H1 (cell line): ENCODE data around the gene AATK. TPM values are rescaled to one million over a fixed set of nuclear protein-coding genes. Genes with fewer than 3 reads are reported as not detected.
A peak's percentile ranks its signal among the peaks of the same experiment; 100 is the strongest.

ENCODE experiments used
- CTCF ChIA-PET: fragments of 300-600 bp; sonication (Branson Sonifier 250); formaldehyde crosslinking; loops from one replicate; lab custom pipeline; 2021; ENCODE audit not compliant: partially characterized antibody; lab: Charles Lee
- POLR2A ChIA-PET: fragments of 300-600 bp; sonication (Branson Sonifier 250); formaldehyde crosslinking; loops from one replicate; lab custom pipeline; 2021; ENCODE audit warnings: inconsistent platforms; ENCODE audit not compliant: partially characterized antibody; lab: Charles Lee
- DNase-seq, 2 experiments: peaks; one replicate each; pipeline versions ENCODE4 v3.0.0 to v3.0.0-alpha.2; 2010 to 2022; ENCODE audit warnings: low spot score in 2 of 2, low read depth in 1 of 2, mixed read lengths in 1 of 2
- FAIRE-seq: peaks from 2 replicates; lab custom pipeline; 2011; peaks lifted over from hg19 to GRCh38; lab: Jason Lieb, UNC
- H2AFZ ChIP-seq: 2 replicates; pipeline ENCODE4 v1.8.1; 2012; ENCODE audit warnings: low read length, inconsistent platforms
- H2AK5ac ChIP-seq: 2 replicates; pipeline ENCODE4 v1.6.1; 2013; ENCODE audit warnings: low read depth, low read length
- H2BK120ac ChIP-seq: replicated peaks from 2 replicates; pipeline ENCODE3; 2013; ENCODE audit warnings: low read depth, low read length, inconsistent platforms
- H2BK12ac ChIP-seq: 2 replicates; pipeline ENCODE4 v1.6.1; 2013; ENCODE audit warnings: low read depth, low read length
- H2BK15ac ChIP-seq: 2 replicates; pipeline ENCODE4 v1.6.1; 2013; ENCODE audit warnings: low read length
- H2BK20ac ChIP-seq: 2 replicates; pipeline ENCODE4 v1.6.1; 2013; ENCODE audit warnings: low read length
- H2BK5ac ChIP-seq: 2 replicates; pipeline ENCODE4 v1.6.1; 2013; ENCODE audit warnings: low read depth, low read length
- H3K14ac ChIP-seq: 2 replicates; pipeline ENCODE4 v1.6.1; 2013; ENCODE audit warnings: inconsistent platforms; ENCODE audit not compliant: insufficient read length
- H3K18ac ChIP-seq: 2 replicates; pipeline ENCODE4 v1.6.1; 2013; ENCODE audit warnings: low read length; ENCODE audit errors: extremely low read depth
- H3K23ac ChIP-seq: 2 replicates; pipeline ENCODE4 v1.6.1; 2013; ENCODE audit warnings: inconsistent platforms; ENCODE audit not compliant: insufficient read length
- H3K23me2 ChIP-seq: 2 replicates; pipeline ENCODE4 v1.6.1; 2013; ENCODE audit warnings: low read depth, low read length
- H3K27ac ChIP-seq: 2 replicates; pipeline ENCODE4 v1.6.1; 2011; ENCODE audit warnings: low read depth, low read length, inconsistent platforms
- H3K27me3 ChIP-seq, 4 experiments: replicated peaks in 1 of 4; 1 replicate in 1 of 4; 2 replicates in 3 of 4; pipeline versions ENCODE4 v1.6.1 to v1.8.1; 2011 to 2013; ENCODE audit warnings: low read length in 3 of 4, mild to moderate bottlenecking in 3 of 4, inconsistent platforms in 2 of 4, mixed read lengths in 2 of 4, moderate library complexity in 1 of 4; ENCODE audit not compliant: control insufficient read depth in 3 of 4, insufficient read depth in 3 of 4; ENCODE audit errors: extremely low read depth in 1 of 4
- H3K36me3 ChIP-seq, 4 experiments: 2 replicates each; pipeline versions ENCODE4 v1.6.1 to v1.8.1; 2011 to 2013; ENCODE audit warnings: mild to moderate bottlenecking in 4 of 4, low read length in 3 of 4, moderate library complexity in 2 of 4, control low read depth in 1 of 4, inconsistent platforms in 1 of 4; ENCODE audit not compliant: insufficient read depth in 4 of 4, control insufficient read depth in 2 of 4
- H3K4ac ChIP-seq: replicated peaks from 2 replicates; pipeline ENCODE3; 2013; ENCODE audit warnings: low read length, low read depth, mixed read lengths, inconsistent platforms; ENCODE audit not compliant: insufficient read length
- H3K4me1 ChIP-seq, 4 experiments: replicated peaks in 1 of 4; 1 replicate in 1 of 4; 2 replicates in 3 of 4; pipeline versions ENCODE4 v1.6.1 to v1.8.1; 2011 to 2013; ENCODE audit warnings: low read length in 3 of 4, inconsistent platforms in 2 of 4, mixed read lengths in 1 of 4; ENCODE audit not compliant: insufficient read depth in 4 of 4, control insufficient read depth in 3 of 4
- H3K4me2 ChIP-seq, 2 experiments: 2 replicates each; pipeline versions ENCODE4 v1.6.1 to v1.8.1; 2011 to 2013; ENCODE audit warnings: low read depth in 2 of 2, low read length in 2 of 2, control low read depth in 1 of 2, inconsistent platforms in 1 of 2, mild to moderate bottlenecking in 1 of 2; ENCODE audit not compliant: insufficient read depth in 1 of 2
- H3K4me3 ChIP-seq, 4 experiments: fragments of 200-600, 300-600 bp in 1 of 4; sonication (generic), shearing (Covaris generic), sonication (Bioruptor Twin) in 1 of 4; 2 replicates each; pipeline versions ENCODE4 v1.5.1 to v1.8.1; 2011 to 2016; ENCODE audit warnings: low read length in 4 of 4, low read depth in 3 of 4, control low read depth in 2 of 4, inconsistent platforms in 2 of 4, mild to moderate bottlenecking in 2 of 4, mixed read lengths in 1 of 4, moderate library complexity in 1 of 4; ENCODE audit not compliant: insufficient read depth in 2 of 4; ENCODE audit errors: extremely low read depth in 1 of 4
- H3K56ac ChIP-seq: replicated peaks from 2 replicates; pipeline ENCODE3; 2013; ENCODE audit warnings: low read depth, mild to moderate bottlenecking, mixed read lengths, low read length, inconsistent platforms; ENCODE audit not compliant: insufficient read length
- H3K79me1 ChIP-seq: 2 replicates; pipeline ENCODE4 v1.6.1; 2013; ENCODE audit warnings: low read depth, low read length, control low read depth
- H3K79me2 ChIP-seq, 2 experiments: 2 replicates each; pipeline versions ENCODE4 v1.6.1 to v1.8.1; 2012 to 2013; ENCODE audit warnings: low read length in 2 of 2, mild to moderate bottlenecking in 2 of 2, inconsistent platforms in 1 of 2; ENCODE audit not compliant: insufficient read depth in 2 of 2, control insufficient read depth in 1 of 2
- H3K9ac ChIP-seq, 4 experiments: replicated peaks in 1 of 4; 1 replicate in 1 of 4; 2 replicates in 3 of 4; pipeline versions ENCODE4 v1.6.1 to v1.8.1; 2011 to 2013; ENCODE audit warnings: low read depth in 3 of 4, low read length in 3 of 4, control low read depth in 2 of 4, mild to moderate bottlenecking in 2 of 4, moderate library complexity in 2 of 4, inconsistent platforms in 1 of 4; ENCODE audit errors: extremely low read depth in 1 of 4
- H3K9me3 ChIP-seq, 2 experiments: 2 replicates each; pipeline versions ENCODE4 v1.6.1 to v1.8.1; 2012 to 2013; ENCODE audit warnings: mild to moderate bottlenecking in 2 of 2, moderate library complexity in 2 of 2, control low read depth in 1 of 2, inconsistent platforms in 1 of 2, low read depth in 1 of 2, low read length in 1 of 2, mixed read lengths in 1 of 2; ENCODE audit not compliant: insufficient read depth in 2 of 2
- H4K20me1 ChIP-seq, 2 experiments: replicated peaks in 1 of 2; 2 replicates each; pipeline versions ENCODE3 to v1.8.1; 2011 to 2013; ENCODE audit warnings: inconsistent platforms in 2 of 2, low read length in 2 of 2, mild to moderate bottlenecking in 1 of 2; ENCODE audit not compliant: insufficient read depth in 2 of 2, control insufficient read depth in 1 of 2
- H4K5ac ChIP-seq: 2 replicates; pipeline ENCODE4 v1.6.1; 2013; ENCODE audit warnings: low read length, low read depth, mixed read lengths, inconsistent platforms; ENCODE audit not compliant: insufficient read length
- H4K8ac ChIP-seq: 2 replicates; pipeline ENCODE4 v1.8.0; 2013; ENCODE audit warnings: mild to moderate bottlenecking, moderate library complexity, low read length, inconsistent platforms; ENCODE audit not compliant: insufficient read depth; ENCODE audit errors: extremely low read depth
- H4K91ac ChIP-seq: replicated peaks from 2 replicates; pipeline ENCODE3; 2013; ENCODE audit warnings: low read length, mixed read lengths, inconsistent platforms; ENCODE audit not compliant: insufficient read length
- ATF3 ChIP-seq: IDR thresholded peaks from 2 replicates; pipeline ENCODE4 v1.6.1; 2011; ENCODE audit warnings: low read depth, mild to moderate bottlenecking, low read length; ENCODE audit not compliant: insufficient read depth
- EZH2 ChIP-seq: fragments of 200-600 bp; sonication (generic); IDR thresholded peaks from 2 replicates; pipeline ENCODE4 v1.7.1; 2012; ENCODE audit warnings: low read depth, mild to moderate bottlenecking, moderate library complexity, low read length, inconsistent platforms; ENCODE audit not compliant: severe bottlenecking
- JUND ChIP-seq: IDR thresholded peaks from 2 replicates; pipeline ENCODE4 v1.6.1; 2011; ENCODE audit warnings: mild to moderate bottlenecking, improper control_type of control experiment, low read length
- WGBS, 2 experiments: shearing (Covaris generic) in 1 of 2; methylation state at CpG; one replicate each; pipeline versions ENCODE4 v1.1.6 to v1.1.7; 2013 to 2015; ENCODE audit warnings: low lambda C conversion rate in 2 of 2, mixed read lengths in 2 of 2, inconsistent platforms in 1 of 2, low coverage in 1 of 2, missing lambda C conversion rate in 1 of 2; ENCODE audit not compliant: insufficient replicate concordance in 2 of 2, insufficient coverage in 1 of 2, insufficient read length in 1 of 2; ENCODE audit errors: extremely low coverage in 1 of 2, missing lambda C conversion rate in 1 of 2; 5-methylcytosine and 5-hydroxymethylcytosine counted together
- polyA plus RNA-seq, 7 experiments: library from polyadenylated mRNA; depleted of rRNA in 3 of 7; stranded (reverse) in 5 of 7; unstranded in 2 of 7; fragments of >200 nt in 5 of 7; fragments of 200-250 nt in 2 of 7; gene quantifications; 1 replicate in 5 of 7; 2 replicates in 1 of 7; 4 replicates in 1 of 7; pipeline versions ENCODE4 v1.2.1 to v1.2.3, GENCODE V29; 2011 to 2013; ENCODE audit warnings: missing spikeins in 2 of 7, mixed read lengths in 2 of 7
- total RNA-seq: library from RNA; stranded (reverse); fragmentation: NEBNext Ultra II Directional; extraction: Animal tissue kit (Norgen Biotek cat#: 25700); gene quantifications from 2 replicates; pipeline ENCODE4 v1.2.1, GENCODE V29; 2021

The AATK gene
- total and polyA plus RNA-seq, 2 of the 8 experiments (the other 6 are each of a cell fraction or from before 2014, with no cell fraction given), result 1.7 to 3.5 TPM

- TF ChIP-seq ATF3 (no peak), EZH2 (no peak), JUND (no peak)
- Histone ChIP-seq H4K91ac (no peak overlapping the region), H2BK5ac (no peak overlapping the region), H3K4ac (no peak overlapping the region), H2BK20ac (no peak overlapping the region), H3K79me1 (no peaks in the 10 kb centered on the region), H3K9me3 (no peaks in the 10 kb centered on the region), H2AFZ (no peak overlapping the region), H4K5ac (no peak overlapping the region), H3K27me3 (no peaks in the 10 kb centered on the region; a peak in 1 of 7 replicates), H3K4me3 (no peak overlapping the region), H3K18ac (no peak overlapping the region), H3K4me2 (no peak overlapping the region), H2BK12ac (no peak overlapping the region), H3K4me1 (peaks cover 0 to 11% (median 6%) of the 10 kb centered on the region in 4 experiments; a peak in 3 of 7 replicates), H3K79me2 (no peaks in the 10 kb centered on the region), H3K36me3 (no peaks in the 10 kb centered on the region), H3K14ac (no peak overlapping the region), H2BK15ac (no peak overlapping the region), H2BK120ac (no peak overlapping the region), H3K23ac (no peak overlapping the region), H4K8ac (peak overlapping the region; percentile 51; the same call in 1 of the 2 replicates), H3K56ac (no peak overlapping the region), H2AK5ac (no peak overlapping the region), H4K20me1 (peaks cover 0 to 3% of the 10 kb centered on the region in 2 experiments), H3K9ac (no peak overlapping the region), H3K27ac (no peak overlapping the region), H3K23me2 (no peaks in the 10 kb centered on the region)
- ChIA-PET POLR2A (interaction anchor here (0.7 kb wide), 1 partner anchor 124 kb away, joined by 3 read pairs; no protein-coding TSS in a partner anchor), CTCF (interaction anchor here (0.7 to 1.6 kb wide), 8 partner anchors 11 to 140 kb away, joined by 3 to 6 read pairs (median 3); no protein-coding TSS in a partner anchor)
- WGBS, 2 experiments, result 91% methylated on average over 23 of the region's 23 CpGs; no CpG with 5 or more reads in 1 of the 2 experiments
- no peak for DNase-seq
- no peak for FAIRE-seq
Measured at GRCh38 chr17:81128774-81129173, 37.2 kb downstream of the AATK start.
